ENCODE results near the gene PTPRD.
"Not testable (repeated sequence)": the region's sequence is repeated elsewhere in the genome, so short reads cannot be mapped to it uniquely, and the experiment has no call there.

PTPRD gene

DNA sequence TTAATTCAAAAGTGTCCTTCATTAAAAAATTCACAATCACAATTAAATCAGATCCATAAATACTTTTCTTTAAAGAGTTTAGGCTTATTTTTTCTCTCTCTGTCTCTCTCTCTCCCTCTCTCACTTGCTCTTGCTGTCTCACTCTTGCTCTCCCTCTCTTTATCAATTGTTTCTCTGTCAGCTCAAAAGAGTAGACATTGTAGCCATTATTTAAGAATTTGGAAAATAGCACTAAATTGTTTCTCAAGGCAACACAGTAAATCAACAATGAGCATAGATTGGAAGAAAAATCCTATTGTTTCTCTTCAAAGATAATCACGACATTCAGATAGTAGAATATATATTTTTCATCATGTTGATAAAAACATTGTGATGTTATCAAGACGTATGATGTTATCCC is 1114.0 kb downstream of the PTPRD start:
- H3K79me2 ChIP-seq (ENCODE audit: control insufficient read depth, insufficient read depth, low read length, unreplicated experiment): no peaks in the 10 kb centered on the region
- no peak overlapping the region for H3K27ac ChIP-seq (ENCODE audit: low read depth, low read length)
- no peaks in the 10 kb centered on the region for H3K4me1 ChIP-seq (ENCODE audit: control insufficient read depth, insufficient read depth, low read length, unreplicated experiment)
- no peaks in the 10 kb centered on the region for H3K36me3 ChIP-seq (ENCODE audit: insufficient read depth, low read length)
- no peak overlapping the region for H2AFZ ChIP-seq (ENCODE audit: low read length, unreplicated experiment)
- no peaks in the 10 kb centered on the region for H3K27me3 ChIP-seq (ENCODE audit: insufficient read depth, low read length)
- H3K4me3 ChIP-seq (ENCODE audit: low read depth, low read length): no peak overlapping the region

DNA sequence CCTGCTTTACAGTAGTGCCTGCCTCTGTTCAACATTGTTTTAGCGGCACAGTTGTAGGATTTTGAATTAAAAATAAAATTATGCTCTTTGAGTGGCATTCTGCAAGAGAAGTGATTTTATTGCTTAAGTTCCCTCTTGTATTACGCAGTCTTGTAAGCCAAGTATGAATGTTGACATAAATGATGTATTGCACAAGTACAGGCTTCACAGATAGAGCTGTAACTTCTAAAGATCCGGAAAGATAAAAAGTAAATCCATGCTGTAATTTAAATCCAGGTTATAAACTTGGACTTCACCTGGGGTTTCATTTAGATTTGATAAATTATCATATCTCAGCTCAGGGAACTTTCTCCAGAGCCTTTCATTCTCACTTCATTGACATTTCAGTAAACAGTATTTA is 1114.7 kb downstream of the PTPRD start:
- no peaks in the 10 kb centered on the region for H3K4me1 ChIP-seq (ENCODE audit: control insufficient read depth, insufficient read depth, low read length, unreplicated experiment)
- H3K4me3 ChIP-seq (ENCODE audit: low read depth, low read length): no peak overlapping the region
- H2AFZ ChIP-seq (ENCODE audit: low read length, unreplicated experiment): no peak overlapping the region

DNA sequence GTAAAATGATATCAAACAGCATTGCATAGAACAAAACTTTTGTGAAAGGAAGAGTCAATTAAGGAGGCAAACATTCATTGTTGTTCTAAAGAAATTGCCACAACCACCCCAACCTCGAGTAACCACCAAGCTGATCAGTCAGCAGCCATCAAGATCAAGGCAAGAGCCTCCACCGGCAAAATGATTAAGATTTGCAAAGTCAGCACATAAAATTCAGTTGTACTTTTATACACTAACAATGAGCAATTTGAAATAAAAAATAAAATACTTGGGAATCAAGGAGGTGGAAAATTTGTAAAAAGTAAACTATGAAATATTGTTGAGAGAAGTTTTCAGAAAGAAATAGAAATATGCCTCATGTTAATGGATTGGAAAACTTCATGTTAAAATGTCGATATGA is 1118.5 kb downstream of the PTPRD start:
- H3K4me3 ChIP-seq (ENCODE audit: low read depth, low read length): no peak overlapping the region
- no peak overlapping the region for H3K27ac ChIP-seq (ENCODE audit: low read depth, low read length)
- no peaks in the 10 kb centered on the region for H3K4me1 ChIP-seq (ENCODE audit: control insufficient read depth, insufficient read depth, low read length, unreplicated experiment)
- no peak overlapping the region for H2AFZ ChIP-seq (ENCODE audit: low read length, unreplicated experiment)
- H3K27me3 ChIP-seq (ENCODE audit: insufficient read depth, low read length): no peaks in the 10 kb centered on the region
- H3K36me3 ChIP-seq (ENCODE audit: insufficient read depth, low read length): no peaks in the 10 kb centered on the region
- no peaks in the 10 kb centered on the region for H3K79me2 ChIP-seq (ENCODE audit: control insufficient read depth, insufficient read depth, low read length, unreplicated experiment)

More for the DNA sequence above, 1114.7 kb downstream of the PTPRD start:
- no peak overlapping the region for H3K27ac ChIP-seq (ENCODE audit: low read depth, low read length)
- no peaks in the 10 kb centered on the region for H3K36me3 ChIP-seq (ENCODE audit: insufficient read depth, low read length)
- no peaks in the 10 kb centered on the region for H3K27me3 ChIP-seq (ENCODE audit: insufficient read depth, low read length)
- H3K79me2 ChIP-seq (ENCODE audit: control insufficient read depth, insufficient read depth, low read length, unreplicated experiment): no peaks in the 10 kb centered on the region

- Histone ChIP-seq H3K4me3 (ENCODE audit: low read depth, low read length) (no peak overlapping the region), H2AFZ (ENCODE audit: low read length, unreplicated experiment) (no peak overlapping the region), H3K27ac (ENCODE audit: low read depth, low read length) (no peak overlapping the region), H3K79me2 (ENCODE audit: control insufficient read depth, insufficient read depth, low read length, unreplicated experiment) (no peaks in the 10 kb centered on the region), H3K36me3 (ENCODE audit: insufficient read depth, low read length) (no peaks in the 10 kb centered on the region), H3K27me3 (ENCODE audit: insufficient read depth, low read length) (no peaks in the 10 kb centered on the region), H3K4me1 (ENCODE audit: control insufficient read depth, insufficient read depth, low read length, unreplicated experiment) (no peaks in the 10 kb centered on the region)
Observed at GRCh38 chr9:9492506-9492905, 1120.3 kb downstream of the PTPRD start.

- H2AFZ ChIP-seq (ENCODE audit: low read length, unreplicated experiment): no peak overlapping the region
- no peaks in the 10 kb centered on the region for H3K4me1 ChIP-seq (ENCODE audit: control insufficient read depth, insufficient read depth, low read length, unreplicated experiment)
- no peaks in the 10 kb centered on the region for H3K27me3 ChIP-seq (ENCODE audit: insufficient read depth, low read length)
- H3K4me3 ChIP-seq (ENCODE audit: low read depth, low read length): no peak overlapping the region
- no peaks in the 10 kb centered on the region for H3K36me3 ChIP-seq (ENCODE audit: insufficient read depth, low read length)
- H3K27ac ChIP-seq (ENCODE audit: low read depth, low read length): no peak overlapping the region
- no peaks in the 10 kb centered on the region for H3K79me2 ChIP-seq (ENCODE audit: control insufficient read depth, insufficient read depth, low read length, unreplicated experiment)
Observed at GRCh38 chr9:9489183-9489582, 1123.6 kb downstream of the PTPRD start.

DNA sequence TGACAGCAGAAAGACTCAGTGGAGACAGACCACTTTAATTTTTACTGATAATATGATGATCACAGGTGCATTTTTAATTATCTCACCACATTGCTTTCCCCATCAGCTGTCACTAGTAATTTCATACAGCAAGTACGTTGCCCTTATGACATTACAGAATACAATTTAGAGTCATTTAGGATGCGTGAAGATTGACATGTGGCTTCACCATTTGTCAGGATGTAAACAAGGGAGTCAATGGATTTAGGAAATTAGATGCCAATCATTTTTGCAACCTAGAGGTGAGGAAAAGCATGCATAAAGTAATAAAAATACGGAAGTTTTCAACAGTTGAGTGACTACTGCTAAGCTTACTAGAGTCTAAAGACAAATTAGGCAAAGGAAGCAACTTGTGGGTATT is 1129.6 kb downstream of the PTPRD start:
- no peak overlapping the region for H3K27ac ChIP-seq (ENCODE audit: low read depth, low read length)
- no peaks in the 10 kb centered on the region for H3K27me3 ChIP-seq (ENCODE audit: insufficient read depth, low read length)
- no peaks in the 10 kb centered on the region for H3K36me3 ChIP-seq (ENCODE audit: insufficient read depth, low read length)
- no peaks in the 10 kb centered on the region for H3K4me1 ChIP-seq (ENCODE audit: control insufficient read depth, insufficient read depth, low read length, unreplicated experiment)
- H3K79me2 ChIP-seq (ENCODE audit: control insufficient read depth, insufficient read depth, low read length, unreplicated experiment): no peaks in the 10 kb centered on the region
- H3K4me3 ChIP-seq (ENCODE audit: low read depth, low read length): no peak overlapping the region
- H2AFZ ChIP-seq (ENCODE audit: low read length, unreplicated experiment): no peak overlapping the region

DNA sequence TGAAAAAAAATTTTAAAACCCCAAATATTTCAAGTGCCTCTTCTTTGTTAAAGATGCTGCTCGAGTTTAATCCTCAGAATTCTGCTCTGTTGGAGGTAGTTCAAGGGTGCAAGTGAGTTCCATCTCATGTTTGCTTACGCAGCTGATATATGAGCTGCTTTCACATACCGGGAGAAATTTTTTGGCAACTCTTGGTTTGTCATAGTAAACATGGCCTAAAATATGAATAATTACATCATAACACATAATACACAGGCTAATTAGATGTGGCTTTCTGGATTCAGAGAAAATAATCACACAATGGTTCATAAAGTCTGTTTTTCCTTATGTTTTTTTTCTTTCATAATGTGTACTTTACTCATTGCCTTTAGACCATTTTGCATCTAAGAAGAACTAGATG is 1134.1 kb downstream of the PTPRD start:
- H3K4me1 ChIP-seq (ENCODE audit: control insufficient read depth, insufficient read depth, low read length, unreplicated experiment): no peaks in the 10 kb centered on the region
- H2AFZ ChIP-seq (ENCODE audit: low read length, unreplicated experiment): no peak overlapping the region
- H3K36me3 ChIP-seq (ENCODE audit: insufficient read depth, low read length): no peaks in the 10 kb centered on the region
- no peak overlapping the region for H3K27ac ChIP-seq (ENCODE audit: low read depth, low read length)
- no peaks in the 10 kb centered on the region for H3K27me3 ChIP-seq (ENCODE audit: insufficient read depth, low read length)
- no peak overlapping the region for H3K4me3 ChIP-seq (ENCODE audit: low read depth, low read length)
- no peaks in the 10 kb centered on the region for H3K79me2 ChIP-seq (ENCODE audit: control insufficient read depth, insufficient read depth, low read length, unreplicated experiment)

- Histone ChIP-seq H2AFZ (ENCODE audit: low read length, unreplicated experiment) (no peak overlapping the region), H3K36me3 (ENCODE audit: insufficient read depth, low read length) (no peaks in the 10 kb centered on the region), H3K27me3 (ENCODE audit: insufficient read depth, low read length) (no peaks in the 10 kb centered on the region), H3K27ac (ENCODE audit: low read depth, low read length) (no peak overlapping the region), H3K4me1 (ENCODE audit: control insufficient read depth, insufficient read depth, low read length, unreplicated experiment) (no peaks in the 10 kb centered on the region), H3K79me2 (ENCODE audit: control insufficient read depth, insufficient read depth, low read length, unreplicated experiment) (no peaks in the 10 kb centered on the region), H3K4me3 (ENCODE audit: low read depth, low read length) (no peak overlapping the region)
Observed at GRCh38 chr9:9469271-9469670, 1143.5 kb downstream of the PTPRD start.

DNA sequence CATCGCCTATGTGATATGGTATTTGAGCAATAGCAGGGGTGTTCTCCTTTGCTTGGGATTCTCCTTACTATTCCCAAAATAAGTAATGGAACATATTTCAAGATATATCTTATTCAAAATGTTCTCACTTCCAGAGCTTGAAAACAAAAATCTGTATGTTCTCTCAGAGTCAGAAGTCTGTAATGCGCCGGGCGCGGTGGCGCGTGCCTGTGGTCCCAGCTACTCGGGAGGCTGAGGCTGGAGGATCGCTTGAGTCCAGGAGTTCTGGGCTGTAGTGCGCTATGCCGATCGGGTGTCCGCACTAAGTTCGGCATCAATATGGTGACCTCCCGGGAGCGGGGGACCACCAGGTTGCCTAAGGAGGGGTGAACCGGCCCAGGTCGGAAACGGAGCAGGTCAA is 1170.9 kb downstream of the PTPRD start:
- H3K27me3 ChIP-seq (ENCODE audit: insufficient read depth, low read length); H3K36me3 ChIP-seq (ENCODE audit: insufficient read depth, low read length); H3K27ac ChIP-seq (ENCODE audit: low read depth, low read length); H3K79me2 ChIP-seq (ENCODE audit: control insufficient read depth, insufficient read depth, low read length, unreplicated experiment); H2AFZ ChIP-seq (ENCODE audit: low read length, unreplicated experiment); H3K4me3 ChIP-seq (ENCODE audit: low read depth, low read length); H3K4me1 ChIP-seq (ENCODE audit: control insufficient read depth, insufficient read depth, low read length, unreplicated experiment): not testable (repeated sequence)

DNA sequence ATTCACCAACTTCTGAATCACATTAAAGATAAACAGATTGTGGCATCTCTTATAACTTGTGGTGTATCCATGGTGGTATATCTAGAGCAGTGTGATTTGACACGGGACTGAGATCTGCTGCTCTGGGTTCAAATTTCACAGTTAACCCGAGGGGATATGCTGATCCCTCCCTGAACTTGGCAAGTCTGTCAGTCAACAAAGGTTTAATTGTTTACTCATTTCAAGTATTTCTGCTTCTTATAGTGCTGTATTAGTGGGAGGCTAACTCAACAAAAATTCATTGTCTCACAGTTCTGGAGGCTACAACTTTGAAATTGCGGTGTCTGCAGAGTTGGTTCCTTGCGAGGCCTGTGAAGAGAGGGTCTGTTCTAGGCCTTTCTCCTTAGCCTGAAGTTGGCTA is 1175.2 kb downstream of the PTPRD start:
- Histone ChIP-seq H3K27ac (ENCODE audit: low read depth, low read length) (no peak overlapping the region), H3K4me3 (ENCODE audit: low read depth, low read length) (no peak overlapping the region), H3K36me3 (ENCODE audit: insufficient read depth, low read length) (no peaks in the 10 kb centered on the region), H3K27me3 (ENCODE audit: insufficient read depth, low read length) (no peaks in the 10 kb centered on the region), H2AFZ (ENCODE audit: low read length, unreplicated experiment) (no peak overlapping the region), H3K79me2 (ENCODE audit: control insufficient read depth, insufficient read depth, low read length, unreplicated experiment) (no peaks in the 10 kb centered on the region), H3K4me1 (ENCODE audit: control insufficient read depth, insufficient read depth, low read length, unreplicated experiment) (no peaks in the 10 kb centered on the region)

DNA sequence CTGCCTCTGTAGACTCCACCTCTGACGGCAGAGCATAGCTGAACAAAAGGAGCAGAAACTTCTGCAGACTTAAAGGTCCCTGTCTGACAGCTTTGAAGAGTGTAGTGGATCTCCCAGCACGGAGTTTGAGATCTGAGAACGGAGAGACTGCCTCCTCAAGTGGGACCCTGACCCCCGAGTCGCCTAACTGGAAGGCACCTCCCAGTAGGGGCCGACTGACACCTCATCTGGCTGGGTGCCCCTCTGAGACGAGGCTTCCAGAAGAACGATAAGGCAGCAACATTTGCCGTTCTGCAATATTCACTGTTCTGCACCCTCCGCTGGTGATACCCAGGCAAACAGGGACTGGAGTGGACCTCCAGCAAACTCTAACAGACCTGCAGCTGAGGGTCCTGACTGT is 1186.3 kb downstream of the PTPRD start:
- not testable (repeated sequence) for H3K4me1 ChIP-seq (ENCODE audit: control insufficient read depth, insufficient read depth, low read length, unreplicated experiment); H2AFZ ChIP-seq (ENCODE audit: low read length, unreplicated experiment); H3K27ac ChIP-seq (ENCODE audit: low read depth, low read length); H3K4me3 ChIP-seq (ENCODE audit: low read depth, low read length); H3K27me3 ChIP-seq (ENCODE audit: insufficient read depth, low read length); H3K36me3 ChIP-seq (ENCODE audit: insufficient read depth, low read length); H3K79me2 ChIP-seq (ENCODE audit: control insufficient read depth, insufficient read depth, low read length, unreplicated experiment)

DNA sequence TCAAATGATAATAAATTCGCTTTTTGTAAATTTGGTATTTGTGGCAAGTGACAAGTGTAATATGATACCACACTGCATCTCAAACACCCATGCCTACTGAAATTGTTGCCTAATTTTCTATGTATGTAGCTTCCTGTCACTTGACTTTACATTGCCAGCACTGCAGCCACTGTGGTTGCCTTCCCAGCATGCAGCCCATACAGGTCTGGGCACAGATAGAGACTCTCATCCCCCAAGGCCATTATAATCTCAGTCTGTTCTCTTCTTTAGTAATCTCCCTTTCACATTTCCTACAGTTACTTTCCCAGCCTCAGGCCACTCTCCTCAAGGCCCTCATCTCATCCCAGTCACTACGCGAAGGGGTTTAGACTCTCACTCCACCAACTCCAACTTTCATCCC is 1200.6 kb downstream of the PTPRD start:
- Histone ChIP-seq H2AFZ (ENCODE audit: low read length, unreplicated experiment) (no peak overlapping the region), H3K27ac (ENCODE audit: low read depth, low read length) (no peak overlapping the region), H3K4me1 (ENCODE audit: control insufficient read depth, insufficient read depth, low read length, unreplicated experiment) (no peaks in the 10 kb centered on the region)

More for the DNA sequence above, 1200.6 kb downstream of the PTPRD start:
- H3K27me3 ChIP-seq (ENCODE audit: insufficient read depth, low read length): no peaks in the 10 kb centered on the region
- no peaks in the 10 kb centered on the region for H3K36me3 ChIP-seq (ENCODE audit: insufficient read depth, low read length)
- H3K79me2 ChIP-seq (ENCODE audit: control insufficient read depth, insufficient read depth, low read length, unreplicated experiment): no peaks in the 10 kb centered on the region
- H3K4me3 ChIP-seq (ENCODE audit: low read depth, low read length): no peak overlapping the region
